ENCODE measurements around the gene LRCH1. TPM values are rescaled to one million over a fixed set of nuclear protein-coding genes. Genes with fewer than 3 reads are reported as not detected.

LRCH1 gene
- total RNA-seq, 4 donors from 2014 or later, result 13.6 to 29.7 (median 18.5) TPM

DNA sequence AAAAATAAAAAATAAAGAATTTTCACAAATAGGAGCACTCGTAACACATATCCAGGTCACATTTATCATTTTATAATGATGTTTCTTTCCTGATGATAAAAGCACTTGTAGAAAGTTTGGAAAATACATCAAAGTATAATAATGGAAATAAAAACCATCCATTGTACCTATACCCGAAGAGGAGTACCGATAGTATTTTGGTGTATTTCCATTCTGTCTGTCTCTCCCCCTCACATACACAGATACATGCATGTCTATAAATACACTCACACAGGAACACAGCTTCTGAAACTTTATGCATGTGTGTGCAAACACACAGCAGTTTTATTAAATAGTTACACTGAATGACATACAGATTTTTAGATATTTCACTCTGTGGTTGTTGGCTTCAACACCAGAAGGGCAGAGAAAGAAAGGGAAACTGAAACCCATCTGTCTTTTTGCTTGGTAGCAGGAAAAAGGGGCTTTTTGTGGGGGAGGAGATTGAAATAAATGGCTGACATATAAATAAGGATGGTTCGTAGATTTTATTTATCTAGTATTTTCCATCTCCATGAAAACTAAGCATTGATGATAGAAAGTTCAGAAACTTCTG is 114.8 kb downstream of the LRCH1 start:
- Histone ChIP-seq H3K36me3 (no peaks in the 10 kb centered on the region), H3K4me1 (peaks cover 0 to 57% (median 16%) of the 10 kb centered on the region in 4 donors), H3K9me3 (no peaks in the 10 kb centered on the region), H3K27me3 (no peaks in the 10 kb centered on the region), H3K27ac (peak overlapping the region; percentile 21 to 75 (median 50)), H3K4me3 (peak overlapping the region in 3 of 4 donors; percentile 1 to 18 (median 13))
- no peak for TF ChIP-seq POLR2A (IDR thresholded peaks at IDR 0.05)
- TF ChIP-seq, protein P1, sequence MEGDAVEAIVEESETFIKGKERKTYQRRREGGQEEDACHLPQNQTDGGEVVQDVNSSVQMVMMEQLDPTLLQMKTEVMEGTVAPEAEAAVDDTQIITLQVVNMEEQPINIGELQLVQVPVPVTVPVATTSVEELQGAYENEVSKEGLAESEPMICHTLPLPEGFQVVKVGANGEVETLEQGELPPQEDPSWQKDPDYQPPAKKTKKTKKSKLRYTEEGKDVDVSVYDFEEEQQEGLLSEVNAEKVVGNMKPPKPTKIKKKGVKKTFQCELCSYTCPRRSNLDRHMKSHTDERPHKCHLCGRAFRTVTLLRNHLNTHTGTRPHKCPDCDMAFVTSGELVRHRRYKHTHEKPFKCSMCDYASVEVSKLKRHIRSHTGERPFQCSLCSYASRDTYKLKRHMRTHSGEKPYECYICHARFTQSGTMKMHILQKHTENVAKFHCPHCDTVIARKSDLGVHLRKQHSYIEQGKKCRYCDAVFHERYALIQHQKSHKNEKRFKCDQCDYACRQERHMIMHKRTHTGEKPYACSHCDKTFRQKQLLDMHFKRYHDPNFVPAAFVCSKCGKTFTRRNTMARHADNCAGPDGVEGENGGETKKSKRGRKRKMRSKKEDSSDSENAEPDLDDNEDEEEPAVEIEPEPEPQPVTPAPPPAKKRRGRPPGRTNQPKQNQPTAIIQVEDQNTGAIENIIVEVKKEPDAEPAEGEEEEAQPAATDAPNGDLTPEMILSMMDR (IDR thresholded peaks at IDR 0.05), result no peak
- no peak for DNase-seq

DNA sequence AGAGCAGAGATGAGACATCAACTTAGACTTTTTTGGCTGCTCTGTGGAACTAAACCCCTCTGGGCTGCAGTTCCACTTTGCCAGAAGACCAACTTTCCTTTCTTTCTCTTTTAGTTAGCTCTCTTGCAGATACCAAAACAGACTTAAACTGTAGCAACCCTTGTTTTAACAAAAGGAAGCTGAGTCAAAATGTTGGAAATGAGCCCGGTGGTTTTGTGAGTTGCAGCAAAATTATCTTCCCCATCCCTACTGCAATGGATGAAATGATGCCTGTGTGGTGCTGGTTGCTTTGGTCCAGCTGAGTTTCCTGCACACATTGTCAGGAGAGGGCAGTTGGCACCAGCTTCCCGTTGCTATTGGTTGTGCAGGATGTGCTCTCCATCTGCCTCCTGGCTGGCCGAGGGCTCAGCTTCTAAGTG is 115.3 kb downstream of the LRCH1 start:
- Histone ChIP-seq H3K27ac (peak overlapping the region; percentile 21 to 75 (median 50)), H3K27me3 (no peaks in the 10 kb centered on the region), H3K4me3 (peak overlapping the region in 3 of 4 donors; percentile 1 to 18 (median 13)), H3K36me3 (no peaks in the 10 kb centered on the region), H3K4me1 (peaks cover 0 to 51% (median 15%) of the 10 kb centered on the region in 4 donors), H3K9me3 (no peaks in the 10 kb centered on the region)
- DNase-seq, result no peak
- TF ChIP-seq, protein P1 (IDR thresholded peaks at IDR 0.05), result no peak
- no peak for TF ChIP-seq POLR2A (IDR thresholded peaks at IDR 0.05)

DNA sequence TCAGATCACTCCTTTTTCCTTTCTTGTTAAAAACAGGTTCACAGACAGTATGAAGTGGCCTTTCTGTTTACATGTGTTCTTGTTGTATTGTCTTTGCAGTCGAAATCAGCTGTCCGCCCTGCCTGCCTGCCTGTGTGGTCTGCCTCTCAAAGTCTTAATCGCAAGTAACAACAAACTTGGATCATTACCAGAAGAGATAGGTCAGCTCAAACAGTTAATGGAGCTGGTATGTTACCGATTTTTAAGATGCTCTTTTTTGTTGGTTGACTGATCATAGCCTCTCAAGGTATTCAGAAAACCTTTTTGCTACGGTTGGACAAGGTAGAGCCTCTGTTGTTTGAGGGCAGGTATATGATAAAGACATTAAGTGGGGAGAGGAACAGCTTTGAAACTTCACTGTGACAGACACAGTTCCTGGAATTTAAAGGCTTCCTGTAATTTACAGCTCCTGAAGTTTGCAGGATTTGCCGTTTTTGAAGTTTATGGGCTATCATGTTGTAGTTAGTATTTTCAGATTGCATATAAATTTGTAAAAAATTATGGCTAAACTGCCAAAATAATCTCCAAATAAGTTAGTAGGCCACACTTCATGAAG is 116.1 kb downstream of the LRCH1 start:
- H3K4me1 ChIP-seq, result peaks cover 0 to 46% (median 15%) of the 10 kb centered on the region in 4 donors
- H3K36me3 ChIP-seq, result no peaks in the 10 kb centered on the region
- peak overlapping the region in 2 of 4 donors; percentile 11 to 46 for H3K27ac ChIP-seq
- no peaks in the 10 kb centered on the region for H3K27me3 ChIP-seq
- no peaks in the 10 kb centered on the region for H3K9me3 ChIP-seq
- no peak overlapping the region for H3K4me3 ChIP-seq
- DNase-seq, result no peak
- TF ChIP-seq, protein P1 (IDR thresholded peaks at IDR 0.05), result no peak
- no peak for TF ChIP-seq POLR2A (IDR thresholded peaks at IDR 0.05)

DNA sequence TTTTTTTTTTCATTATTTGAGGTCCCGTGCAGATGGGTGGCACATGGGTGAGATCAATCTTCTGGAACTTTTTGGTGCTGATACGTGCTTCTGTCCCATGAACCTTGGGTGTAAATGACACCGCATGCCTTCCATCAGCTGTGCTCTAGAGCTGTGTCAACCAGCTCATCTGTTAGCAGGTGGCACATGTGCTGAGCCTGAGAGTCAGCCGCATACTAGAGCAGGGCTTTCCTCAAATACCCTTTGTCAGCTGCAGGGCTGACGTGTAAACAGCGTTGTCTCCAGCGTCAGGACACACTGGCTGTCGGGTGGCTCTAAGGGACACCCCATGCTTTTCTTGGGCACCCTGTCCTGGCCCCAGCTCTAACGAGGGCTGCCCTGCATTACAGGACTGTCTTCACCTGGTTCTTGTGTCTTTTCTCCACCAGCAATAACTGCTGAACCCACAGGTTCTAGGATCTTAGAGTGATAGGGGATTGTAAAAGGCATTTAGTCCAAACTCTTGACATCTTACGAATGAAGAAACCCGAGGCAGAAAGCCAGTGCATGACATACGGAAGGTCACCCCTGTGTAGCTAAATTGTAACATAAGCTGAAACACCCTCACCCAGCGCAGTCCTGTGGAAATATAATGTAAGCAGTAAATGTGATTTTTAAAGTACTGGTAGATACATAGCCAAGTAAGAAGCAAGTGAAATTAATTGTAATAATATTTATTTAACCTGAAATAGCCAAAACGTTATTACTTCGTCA is 119.5 kb downstream of the LRCH1 start:
- no peaks in the 10 kb centered on the region for H3K9me3 ChIP-seq
- H3K4me1 ChIP-seq, result peaks cover 0 to 16% (median 5%) of the 10 kb centered on the region in 4 donors
- H3K36me3 ChIP-seq, result no peaks in the 10 kb centered on the region
- H3K4me3 ChIP-seq, result no peak overlapping the region
- no peaks in the 10 kb centered on the region for H3K27me3 ChIP-seq
- no peak for TF ChIP-seq POLR2A (IDR thresholded peaks at IDR 0.05)
- TF ChIP-seq, protein P1 (IDR thresholded peaks at IDR 0.05), result no peak
- DNase-seq, result no peak
- H3K27ac ChIP-seq, result no peak overlapping the region

DNA sequence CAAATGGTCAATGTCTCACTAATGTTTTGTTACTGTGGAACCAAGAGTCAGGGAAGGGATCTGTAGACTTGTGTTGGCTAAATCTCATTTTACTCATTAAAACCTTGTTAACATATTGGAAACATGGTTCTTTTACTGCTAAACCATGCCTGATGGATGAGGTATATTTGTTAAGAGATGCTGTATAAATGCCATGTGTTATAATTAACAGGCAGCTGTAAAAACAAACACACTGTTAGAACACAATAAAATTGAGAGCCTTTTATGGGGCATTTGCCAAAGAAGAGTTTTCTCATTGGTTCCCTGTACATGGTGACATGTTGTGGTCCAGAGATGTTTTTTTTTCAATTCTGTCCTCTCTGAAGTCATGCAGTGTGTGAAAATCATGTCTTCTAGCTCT is 122.0 kb downstream of the LRCH1 start:
- Histone ChIP-seq H3K27ac (no peak overlapping the region), H3K4me1 (peaks cover 0 to 17% (median 0%) of the 10 kb centered on the region in 4 donors), H3K9me3 (no peaks in the 10 kb centered on the region), H3K36me3 (no peaks in the 10 kb centered on the region), H3K4me3 (no peak overlapping the region), H3K27me3 (no peaks in the 10 kb centered on the region)
- TF ChIP-seq, protein P1 (IDR thresholded peaks at IDR 0.05), result no peak
- TF ChIP-seq POLR2A (IDR thresholded peaks at IDR 0.05), result no peak
- no peak for DNase-seq
